ENCODE data around the gene CRKL.

- TF ChIP-seq POLR2AphosphoS5 (IDR thresholded peaks at IDR 0.05; ENCODE audit: low read depth, low read length) (no peak), USF2 (IDR thresholded peaks at IDR 0.05; ENCODE audit: borderline replicate concordance, low read depth, low read length) (no peak)
These were observed 2.5 kb downstream of the CRKL start for GRCh38 chr22:20919718-20920117.
